Mesendoderm (in vitro differentiated cells): ENCODE data around the gene NOC2L.

Source experiments
- DNase-seq: peaks from one replicate; pipeline ENCODE4 v3.0.0; 2013
- H2AK5ac ChIP-seq: 2 replicates; pipeline ENCODE4 v1.6.1; 2013; ENCODE audit warnings: low read length, inconsistent platforms
- H2BK120ac ChIP-seq: 2 replicates; pipeline ENCODE4 v1.6.1; 2013; ENCODE audit warnings: low read depth, mild to moderate bottlenecking, low read length, moderate library complexity, mixed read lengths
- H2BK15ac ChIP-seq: replicated peaks from 2 replicates; pipeline ENCODE4 v1.6.1; 2013; ENCODE audit warnings: low read depth, mild to moderate bottlenecking, moderate library complexity
- H2BK5ac ChIP-seq: 2 replicates; pipeline ENCODE4 v1.6.1; 2013; ENCODE audit warnings: low read length, inconsistent platforms
- H3K18ac ChIP-seq: 2 replicates; pipeline ENCODE4 v1.6.1; 2013; ENCODE audit warnings: mild to moderate bottlenecking, low read length, mixed read lengths
- H3K23ac ChIP-seq: one replicate; pipeline ENCODE4 v1.6.1; 2013; ENCODE audit warnings: low read length
- H3K27ac ChIP-seq: 2 replicates; pipeline ENCODE4 v1.5.1; 2013; ENCODE audit warnings: low read depth, mild to moderate bottlenecking, inconsistent platforms, low read length, moderate library complexity
- H3K27me3 ChIP-seq: 2 replicates; pipeline ENCODE4 v1.6.1; 2013; ENCODE audit warnings: low read length, control low read depth, mild to moderate bottlenecking, inconsistent platforms; ENCODE audit not compliant: insufficient read depth, poor library complexity
- H3K36me3 ChIP-seq: 2 replicates; pipeline ENCODE4 v1.6.1; 2013; ENCODE audit warnings: low read length, inconsistent platforms; ENCODE audit not compliant: control insufficient read depth, insufficient read depth
- H3K4ac ChIP-seq: one replicate; pipeline ENCODE4 v1.6.1; 2013; ENCODE audit warnings: low read depth, mild to moderate bottlenecking, low read length, moderate library complexity
- H3K4me1 ChIP-seq: 2 replicates; pipeline ENCODE4 v1.6.1; 2013; ENCODE audit warnings: low read depth, low read length, inconsistent platforms; ENCODE audit not compliant: control insufficient read depth
- H3K4me2 ChIP-seq: 2 replicates; pipeline ENCODE4 v1.6.1; 2013; ENCODE audit warnings: low read length
- H3K4me3 ChIP-seq: 2 replicates; pipeline ENCODE4 v1.5.1; 2013; ENCODE audit warnings: mild to moderate bottlenecking, low read length
- H3K56ac ChIP-seq: one replicate; pipeline ENCODE4 v1.6.1; 2013; ENCODE audit warnings: low read length
- H3K79me1 ChIP-seq: 2 replicates; pipeline ENCODE4 v1.6.1; 2013; ENCODE audit warnings: low read length, inconsistent platforms
- H3K79me2 ChIP-seq: 2 replicates; pipeline ENCODE4 v1.6.1; 2013; ENCODE audit warnings: mild to moderate bottlenecking, low read length; ENCODE audit not compliant: control insufficient read depth, insufficient read depth
- H3K9ac ChIP-seq: 2 replicates; pipeline ENCODE4 v1.6.1; 2013; ENCODE audit warnings: low read length, inconsistent platforms
- H4K5ac ChIP-seq: one replicate; pipeline ENCODE4 v1.6.1; 2013; ENCODE audit warnings: low read length
- H4K8ac ChIP-seq: one replicate; pipeline ENCODE4 v1.6.1; 2013; ENCODE audit warnings: low read depth, mild to moderate bottlenecking, control low read depth, low read length, moderate library complexity
- WGBS: extraction: QIAGEN DNeasy Blood & Tissue Kit; methylation state at CpG from one replicate; pipeline ENCODE4 v1.1.7; 2013; ENCODE audit warnings: low lambda C conversion rate, missing lambda C conversion rate; ENCODE audit not compliant: insufficient coverage; ENCODE audit errors: extremely low coverage; 5-methylcytosine and 5-hydroxymethylcytosine counted together

Gene NOC2L

DNA sequence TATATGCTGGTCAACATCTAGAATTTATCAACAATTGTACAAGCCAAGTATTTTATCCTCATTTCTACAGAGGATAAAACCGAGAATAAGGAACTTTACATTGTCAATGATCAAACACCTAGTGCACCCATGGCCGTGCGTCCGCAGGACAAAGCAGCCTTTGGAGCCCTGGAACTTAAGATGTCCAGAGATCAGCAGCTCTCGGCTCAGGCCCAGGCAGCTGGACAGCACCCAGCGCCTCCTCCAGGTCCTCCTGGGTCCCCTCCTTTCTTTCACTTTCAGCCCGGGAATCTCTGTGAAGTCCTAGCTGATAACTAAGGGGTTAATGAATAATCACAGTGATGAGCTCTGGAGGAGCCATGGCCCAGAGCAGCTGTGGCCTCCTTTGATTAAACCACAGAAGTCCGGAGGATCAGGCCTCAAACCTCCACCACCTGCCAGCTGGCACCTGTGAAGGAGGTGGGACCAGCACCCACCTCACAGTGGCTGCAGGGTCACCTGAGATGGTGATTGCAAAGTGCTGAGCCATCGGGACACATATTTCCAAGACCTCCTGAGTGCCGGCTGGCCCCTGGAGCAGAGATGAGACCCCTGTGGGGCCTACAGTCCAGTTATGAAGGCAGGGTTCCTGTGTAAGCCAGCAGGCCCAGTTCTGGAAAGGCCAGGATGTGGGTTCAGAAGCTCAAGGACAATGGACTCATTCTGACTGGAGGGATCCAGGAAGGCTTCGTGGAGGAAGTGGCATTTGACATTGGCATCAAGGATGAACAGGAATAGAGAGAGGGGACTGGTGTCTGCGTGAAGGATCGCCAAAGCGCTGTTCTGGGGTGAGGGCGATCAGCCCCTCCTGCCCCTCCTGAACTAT is 46.9 kb downstream of the NOC2L start:
- Histone ChIP-seq H3K36me3 (no peaks in the 10 kb centered on the region), H3K23ac (no peak overlapping the region), H2BK120ac (no peak overlapping the region), H3K4me2 (no peak overlapping the region), H3K27ac (no peak overlapping the region), H3K27me3 (no peaks in the 10 kb centered on the region), H3K79me1 (no peaks in the 10 kb centered on the region), H2AK5ac (no peak overlapping the region), H3K79me2 (no peaks in the 10 kb centered on the region), H3K4ac (no peak overlapping the region), H3K4me3 (no peak overlapping the region), H2BK5ac (no peak overlapping the region), H4K8ac (no peak overlapping the region), H2BK15ac (no peak overlapping the region), H3K9ac (no peak overlapping the region), H3K18ac (no peak overlapping the region), H4K5ac (no peak overlapping the region), H3K56ac (no peak overlapping the region), H3K4me1 (no peaks in the 10 kb centered on the region)
- no peak for DNase-seq
- WGBS, result no CpG with 5 or more reads among the region's 15 CpGs

DNA sequence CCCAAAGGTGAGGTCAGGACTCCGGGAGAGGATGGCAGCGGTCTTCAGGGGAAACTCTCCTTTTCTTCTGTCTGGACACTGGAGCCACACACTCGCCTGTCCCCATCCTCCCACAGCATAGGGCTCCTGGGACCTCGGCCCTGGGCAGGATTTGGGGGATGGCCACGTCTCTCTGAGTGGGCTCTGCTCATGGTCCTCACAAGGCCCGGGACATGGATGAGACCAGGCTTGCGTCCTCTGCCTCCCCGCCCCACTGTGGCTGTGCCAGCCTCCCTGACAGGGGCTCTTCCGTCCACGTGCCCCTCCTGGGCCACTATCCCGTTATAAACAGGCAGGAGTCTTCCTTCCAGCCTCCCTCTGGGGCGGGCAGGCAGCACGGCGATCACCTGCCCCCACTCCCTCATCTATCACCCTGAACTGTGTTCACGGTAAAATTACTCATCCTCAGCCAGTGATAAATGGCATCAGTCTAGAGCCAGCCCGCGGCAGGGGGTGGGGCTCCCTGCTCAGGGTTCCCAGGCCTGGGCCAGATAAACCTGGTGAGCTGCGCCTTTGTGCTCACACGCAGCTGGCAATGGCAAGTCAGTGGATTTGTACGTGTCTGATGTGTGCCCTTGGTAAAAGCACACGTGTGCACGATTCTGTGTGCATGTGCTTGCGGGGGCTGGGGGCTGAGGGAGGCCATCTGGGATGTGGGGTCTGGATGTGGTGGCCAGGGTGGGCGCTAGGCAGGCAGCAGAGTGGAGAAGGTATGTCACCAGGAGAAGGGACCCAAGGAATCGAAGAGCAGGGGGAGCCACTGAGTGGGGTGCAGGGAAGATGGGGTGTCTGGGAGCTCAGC is 48.0 kb downstream of the NOC2L start:
- Histone ChIP-seq H3K18ac (no peak overlapping the region), H2BK120ac (no peak overlapping the region), H3K9ac (no peak overlapping the region), H4K5ac (no peak overlapping the region), H2BK5ac (no peak overlapping the region), H3K4me1 (no peaks in the 10 kb centered on the region), H3K56ac (no peak overlapping the region), H2AK5ac (no peak overlapping the region), H3K36me3 (no peaks in the 10 kb centered on the region), H2BK15ac (no peak overlapping the region), H3K27me3 (no peaks in the 10 kb centered on the region), H3K4me3 (no peak overlapping the region), H3K23ac (no peak overlapping the region), H4K8ac (no peak overlapping the region), H3K4ac (no peak overlapping the region), H3K4me2 (no peak overlapping the region), H3K79me1 (no peaks in the 10 kb centered on the region), H3K27ac (no peak overlapping the region), H3K79me2 (no peaks in the 10 kb centered on the region)
- no peak for DNase-seq
- no CpG with 5 or more reads among the region's 25 CpGs for WGBS

DNA sequence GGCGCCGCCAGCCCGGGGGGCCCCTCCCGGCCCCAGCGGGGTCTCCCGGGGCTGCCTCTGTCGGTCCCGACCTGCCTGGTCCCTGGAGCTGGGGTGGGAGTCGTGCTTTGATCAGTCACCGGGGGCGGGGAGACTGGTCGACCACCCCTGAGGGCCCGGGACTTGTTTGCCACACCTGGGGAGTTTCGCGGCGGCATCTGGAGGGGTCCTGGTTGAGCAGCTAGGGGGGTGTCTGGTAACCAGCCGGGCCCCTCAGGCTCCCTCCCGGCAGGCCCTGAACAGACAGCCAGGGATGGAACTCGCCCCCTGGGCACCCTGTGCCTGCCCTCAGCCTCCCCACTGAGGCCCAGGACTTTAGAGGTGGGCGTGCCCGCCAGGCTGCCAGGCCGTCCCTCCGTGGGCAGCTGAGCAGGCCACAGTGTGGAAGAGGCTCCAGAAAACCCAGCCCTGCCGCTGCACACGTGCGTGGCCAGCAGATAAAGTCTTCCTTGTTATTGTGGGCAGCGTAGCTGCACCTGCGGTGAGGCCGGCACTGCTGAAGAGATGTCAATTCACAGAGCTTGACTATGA is 48.7 kb downstream of the NOC2L start:
- H3K36me3 ChIP-seq, result no peaks in the 10 kb centered on the region
- no peak overlapping the region for H2AK5ac ChIP-seq
- no peak overlapping the region for H2BK5ac ChIP-seq
- no peak overlapping the region for H2BK15ac ChIP-seq
- H3K4me2 ChIP-seq, result no peak overlapping the region
- no peak overlapping the region for H4K5ac ChIP-seq
- H3K23ac ChIP-seq, result no peak overlapping the region
- no peaks in the 10 kb centered on the region for H3K4me1 ChIP-seq
- H3K4me3 ChIP-seq, result no peak overlapping the region
- H3K4ac ChIP-seq, result no peak overlapping the region
- no CpG with 5 or more reads among the region's 29 CpGs for WGBS
- H3K56ac ChIP-seq, result no peak overlapping the region
- no peak overlapping the region for H2BK120ac ChIP-seq
- H3K18ac ChIP-seq, result no peak overlapping the region
- no peak overlapping the region for H4K8ac ChIP-seq
- no peak overlapping the region for H3K27ac ChIP-seq
- no peak for DNase-seq
- no peak overlapping the region for H3K9ac ChIP-seq
- H3K79me1 ChIP-seq, result no peaks in the 10 kb centered on the region
- no peaks in the 10 kb centered on the region for H3K79me2 ChIP-seq
- H3K27me3 ChIP-seq, result no peaks in the 10 kb centered on the region

DNA sequence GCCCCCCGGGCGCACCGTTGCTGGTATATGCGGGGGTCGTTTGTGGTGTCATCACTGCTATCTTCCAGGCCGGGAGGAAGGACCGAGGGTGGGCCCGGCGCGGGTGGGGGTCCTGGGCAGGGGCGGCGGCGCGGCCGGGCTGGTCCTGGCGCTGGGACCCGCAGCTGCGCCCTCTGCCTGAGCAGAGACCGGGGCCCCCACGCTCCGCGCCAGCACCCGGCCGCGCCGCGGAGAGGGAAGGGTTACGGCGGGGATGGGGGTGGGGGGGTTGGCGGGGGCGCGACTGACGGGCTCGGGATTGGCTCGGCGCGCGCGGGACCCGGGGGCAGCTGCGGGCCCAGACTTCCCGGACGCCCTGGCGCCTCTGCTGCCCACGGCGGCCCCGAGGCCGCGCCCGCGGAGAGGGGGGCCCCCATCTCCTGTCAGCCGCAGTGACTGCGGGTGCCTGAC is 49.2 kb downstream of the NOC2L start:
- no CpG with 5 or more reads among the region's 53 CpGs for WGBS
- no peak overlapping the region for H3K18ac ChIP-seq
- H2BK15ac ChIP-seq, result no peak overlapping the region
- H3K4ac ChIP-seq, result no peak overlapping the region
- H4K8ac ChIP-seq, result no peak overlapping the region
- DNase-seq, result no peak
- no peaks in the 10 kb centered on the region for H3K79me1 ChIP-seq
- H2AK5ac ChIP-seq, result no peak overlapping the region
- no peak overlapping the region for H2BK5ac ChIP-seq
- no peak overlapping the region for H3K27ac ChIP-seq
- H3K4me1 ChIP-seq, result no peaks in the 10 kb centered on the region
- H3K9ac ChIP-seq, result no peak overlapping the region
- no peak overlapping the region for H3K56ac ChIP-seq
- no peak overlapping the region for H3K23ac ChIP-seq
- no peak overlapping the region for H3K4me2 ChIP-seq
- H3K36me3 ChIP-seq, result no peaks in the 10 kb centered on the region
- H3K4me3 ChIP-seq, result no peak overlapping the region
- H4K5ac ChIP-seq, result no peak overlapping the region
- H2BK120ac ChIP-seq, result no peak overlapping the region
- H3K27me3 ChIP-seq, result no peaks in the 10 kb centered on the region
- H3K79me2 ChIP-seq, result no peaks in the 10 kb centered on the region

DNA sequence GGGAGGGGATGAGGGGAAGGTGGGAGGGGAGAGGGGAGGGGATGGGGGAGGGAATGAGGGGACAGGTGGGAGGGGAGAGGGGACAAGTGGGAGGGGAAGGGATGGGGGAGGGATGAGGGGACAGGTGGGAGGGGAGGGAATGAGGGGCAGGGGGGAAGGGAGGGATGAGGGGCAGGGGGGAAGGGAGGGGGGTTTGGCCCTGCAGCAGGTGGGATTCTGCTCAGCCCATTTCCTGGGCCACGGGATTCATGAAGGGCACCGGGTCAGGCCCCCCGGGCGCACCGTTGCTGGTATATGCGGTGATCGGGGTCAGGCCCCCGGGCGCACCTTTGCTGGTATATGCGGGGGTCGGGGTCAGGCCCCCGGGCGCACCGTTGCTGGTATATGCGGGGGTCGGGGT is 50.4 kb downstream of the NOC2L start:
- H3K56ac ChIP-seq, result no peak overlapping the region
- no peak overlapping the region for H2BK120ac ChIP-seq
- no peak overlapping the region for H2BK15ac ChIP-seq
- H3K9ac ChIP-seq, result no peak overlapping the region
- no peak overlapping the region for H3K4ac ChIP-seq
- H3K4me3 ChIP-seq, result no peak overlapping the region
- H3K36me3 ChIP-seq, result no peaks in the 10 kb centered on the region
- H3K4me1 ChIP-seq, result no peaks in the 10 kb centered on the region
- H4K8ac ChIP-seq, result no peak overlapping the region
- no peak overlapping the region for H3K18ac ChIP-seq
- no peak overlapping the region for H3K4me2 ChIP-seq
- no peak overlapping the region for H2BK5ac ChIP-seq
- H3K79me2 ChIP-seq, result no peaks in the 10 kb centered on the region
- no CpG with 5 or more reads among the region's 16 CpGs for WGBS
- no peak for DNase-seq
- no peak overlapping the region for H3K23ac ChIP-seq
- H3K27me3 ChIP-seq, result no peaks in the 10 kb centered on the region
- no peak overlapping the region for H4K5ac ChIP-seq
- no peaks in the 10 kb centered on the region for H3K79me1 ChIP-seq
- no peak overlapping the region for H3K27ac ChIP-seq
- no peak overlapping the region for H2AK5ac ChIP-seq
